NOMO-1 (cell line): ENCODE measurements around the gene SH2D5.
"Not testable (repeated sequence)": the region's sequence is repeated elsewhere in the genome, so short reads cannot be mapped to it uniquely, and the experiment has no call there.

ENCODE experiments used
- DNase-seq, 2 experiments: peaks; one replicate each; lab custom pipeline; 2025; ENCODE audit not compliant: unreplicated experiment in 2 of 2; lab: John Stamatoyannopoulos, UW

The SH2D5 gene

DNA sequence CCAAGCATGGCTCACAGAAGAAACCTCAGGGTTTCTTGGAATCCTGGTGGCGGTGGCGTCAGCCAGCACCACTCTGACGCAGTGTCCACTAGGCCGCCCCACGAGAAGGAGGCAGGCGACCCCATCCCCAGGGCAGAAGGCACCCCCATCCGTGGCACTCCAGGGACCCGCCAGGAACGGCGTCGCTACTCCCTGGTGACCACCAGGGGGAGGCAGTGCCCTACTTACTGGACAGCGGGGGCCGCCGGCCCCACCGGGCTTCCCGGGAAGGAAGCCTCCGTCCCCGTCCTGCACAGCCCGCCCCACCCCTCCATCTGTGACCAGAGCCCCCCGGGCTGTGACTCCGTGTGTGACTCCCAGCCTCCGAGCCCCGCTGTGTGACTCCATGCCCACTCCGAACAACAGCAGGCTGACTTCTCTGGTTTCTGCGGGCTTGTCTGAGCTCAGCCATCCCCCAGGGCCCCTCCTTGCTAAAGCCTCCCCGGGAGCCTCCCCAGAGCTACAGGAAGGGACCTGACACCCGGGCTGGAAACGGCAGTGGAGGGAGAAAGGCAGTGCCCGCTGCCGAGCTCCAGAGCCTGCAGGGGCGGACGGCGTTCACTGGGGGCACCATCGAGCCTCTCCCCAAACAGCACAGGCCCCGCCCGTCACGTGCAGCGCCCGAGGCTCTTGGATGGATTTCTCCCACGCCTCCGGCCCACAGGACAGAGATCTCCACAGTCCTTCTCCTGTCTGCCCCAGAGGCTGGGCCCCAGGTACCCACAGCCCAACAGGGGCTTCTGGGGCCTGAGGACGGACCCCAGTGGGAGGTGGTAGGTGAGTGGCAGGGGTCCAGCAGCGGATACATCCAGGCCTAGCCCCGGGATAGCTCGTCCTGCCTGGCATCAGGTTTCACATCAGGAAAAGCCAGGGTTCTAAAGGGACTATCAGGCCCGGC, 35.8 kb downstream of the SH2D5 start:
- DNase-seq: peak; percentile 69 to 76

DNA sequence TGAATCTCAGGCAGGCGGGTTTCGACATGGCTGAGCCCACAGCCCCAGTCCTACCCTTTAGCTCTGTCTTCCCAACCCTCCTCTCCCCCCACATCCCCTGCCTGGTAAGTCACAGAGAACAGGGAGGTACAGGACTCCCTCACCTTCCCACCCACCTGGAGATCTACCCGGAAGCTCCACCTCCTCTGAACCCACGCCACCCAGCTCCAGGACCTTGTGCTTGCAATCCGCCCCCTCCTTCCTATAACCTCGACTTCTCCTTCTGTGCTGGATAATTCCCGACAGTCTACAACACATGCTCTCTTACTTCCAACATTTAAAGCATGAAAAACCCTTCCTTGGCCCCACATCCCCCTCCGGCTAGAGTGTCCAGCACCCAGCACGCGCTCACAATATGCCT, 37.0 kb downstream of the SH2D5 start:
- no peak for DNase-seq

DNA sequence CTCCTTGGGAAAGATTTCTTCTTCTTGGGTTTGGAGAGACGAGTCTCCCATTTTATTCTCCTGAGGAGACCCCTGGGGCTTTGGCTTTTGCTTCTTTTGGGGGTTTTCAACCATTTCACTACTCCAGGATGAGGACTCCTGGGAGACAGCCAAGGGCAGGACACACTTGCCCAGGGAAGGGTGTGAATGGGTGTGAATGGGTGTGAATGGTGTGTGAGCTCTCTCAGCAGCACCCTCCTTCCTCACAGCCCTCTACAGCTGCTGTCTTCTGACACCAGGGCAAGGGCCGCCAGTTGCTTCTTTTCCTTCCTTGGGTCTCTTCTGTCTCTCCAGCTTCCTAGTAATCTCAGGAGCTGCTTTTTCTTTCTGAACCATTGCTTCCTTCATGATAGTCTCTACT, 38.9 kb downstream of the SH2D5 start:
- no peak for DNase-seq

DNA sequence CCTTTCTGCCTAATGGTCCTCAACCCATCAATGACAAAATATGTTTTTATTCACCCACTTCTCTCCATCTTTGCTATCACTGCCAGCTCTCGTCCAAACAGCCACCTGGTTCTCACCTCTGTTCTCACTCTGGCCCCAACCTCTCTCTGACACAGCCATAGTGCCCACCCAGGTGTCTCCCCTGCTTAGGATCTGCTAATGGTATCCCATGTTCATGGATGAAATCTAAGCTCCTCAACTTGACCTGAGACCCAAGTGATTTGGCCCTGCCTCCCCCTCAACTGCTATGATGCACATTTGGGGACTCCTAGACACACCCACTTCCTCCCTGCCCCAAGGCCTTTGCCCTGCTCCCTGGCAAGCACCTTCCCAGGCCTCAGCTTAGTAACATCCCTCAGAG, 40.6 kb downstream of the SH2D5 start:
- DNase-seq: no peak

DNA sequence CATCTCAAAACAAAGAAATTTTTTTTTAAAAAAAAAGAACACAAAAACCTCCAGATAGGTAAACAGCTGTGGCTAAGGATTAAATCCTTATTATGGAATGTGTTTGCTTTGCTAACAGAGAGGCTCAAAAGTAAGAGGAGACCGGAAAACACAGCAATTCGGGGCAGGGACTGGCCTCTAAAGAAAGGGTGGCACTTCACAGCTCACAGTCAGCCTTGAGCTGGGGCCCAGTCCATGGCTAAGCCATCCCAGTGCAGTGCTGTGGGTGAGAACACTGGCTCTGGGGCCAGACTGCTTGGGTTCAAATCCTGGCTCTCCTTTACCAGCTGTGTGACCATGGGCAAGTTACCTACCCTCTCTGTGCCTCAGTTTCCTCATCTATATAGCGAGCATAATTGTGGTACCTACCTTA, 42.9 kb downstream of the SH2D5 start:
- no peak for DNase-seq

DNA sequence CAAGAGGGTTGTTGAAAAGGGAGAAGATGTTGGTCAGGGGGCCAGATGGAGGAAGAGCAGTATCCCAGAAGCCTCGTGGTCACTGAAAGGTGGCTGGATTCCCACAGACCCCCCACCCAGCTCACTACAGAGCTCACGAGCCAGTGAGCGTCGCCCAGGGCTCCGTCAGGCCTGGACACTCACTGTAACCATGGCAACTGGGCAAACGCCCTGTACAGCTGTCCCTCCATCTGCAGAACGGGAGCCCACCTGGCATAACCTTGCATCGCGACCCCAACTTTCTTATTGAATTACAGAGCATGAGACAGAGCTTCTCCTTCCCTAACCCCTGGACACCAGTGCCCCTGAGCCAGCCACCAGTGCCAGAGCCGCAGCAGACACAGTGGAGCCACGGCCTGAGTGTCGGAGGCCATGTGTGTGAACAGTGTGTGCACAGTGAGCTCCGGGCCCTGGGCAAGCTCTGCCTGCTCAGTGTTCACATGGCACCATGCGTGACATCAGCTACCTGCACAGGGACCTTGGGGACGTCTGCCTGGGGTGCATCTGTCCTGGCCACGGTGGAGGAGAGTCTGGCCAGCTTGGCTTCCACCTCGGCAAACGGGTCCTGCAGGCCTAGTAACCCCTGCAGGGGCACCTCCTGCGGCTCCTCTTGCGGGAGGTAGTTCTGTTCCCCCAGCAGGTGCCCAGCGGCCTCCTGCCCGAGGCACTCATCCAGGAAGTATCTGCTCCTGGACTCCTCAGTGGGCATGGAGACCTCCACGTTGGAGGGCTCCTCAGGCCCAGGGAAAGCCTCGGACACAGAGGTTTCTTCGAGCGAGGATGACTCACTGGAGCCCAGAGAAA, 45.4 kb downstream of the SH2D5 start:
- DNase-seq: no peak

DNA sequence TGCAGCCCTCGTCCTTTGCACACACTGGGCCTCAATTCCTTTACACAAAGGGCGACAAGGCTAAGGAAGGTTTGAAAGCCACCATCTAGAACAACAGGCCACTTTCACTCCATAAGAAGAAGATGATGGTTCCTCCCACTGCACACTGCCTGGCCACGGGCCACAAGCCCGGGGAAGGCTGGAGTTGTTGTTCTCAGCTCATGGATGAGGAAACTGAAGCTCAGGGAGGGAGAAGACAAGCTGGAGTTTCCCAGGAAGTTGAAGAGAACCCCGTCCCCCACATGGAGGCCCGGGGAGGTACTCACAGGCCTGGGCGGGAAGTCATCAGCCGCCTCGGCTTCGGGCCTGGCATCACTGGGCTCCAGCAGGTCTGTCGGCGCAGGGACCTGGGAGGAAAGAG, 46.8 kb downstream of the SH2D5 start:
- no peak for DNase-seq

DNA sequence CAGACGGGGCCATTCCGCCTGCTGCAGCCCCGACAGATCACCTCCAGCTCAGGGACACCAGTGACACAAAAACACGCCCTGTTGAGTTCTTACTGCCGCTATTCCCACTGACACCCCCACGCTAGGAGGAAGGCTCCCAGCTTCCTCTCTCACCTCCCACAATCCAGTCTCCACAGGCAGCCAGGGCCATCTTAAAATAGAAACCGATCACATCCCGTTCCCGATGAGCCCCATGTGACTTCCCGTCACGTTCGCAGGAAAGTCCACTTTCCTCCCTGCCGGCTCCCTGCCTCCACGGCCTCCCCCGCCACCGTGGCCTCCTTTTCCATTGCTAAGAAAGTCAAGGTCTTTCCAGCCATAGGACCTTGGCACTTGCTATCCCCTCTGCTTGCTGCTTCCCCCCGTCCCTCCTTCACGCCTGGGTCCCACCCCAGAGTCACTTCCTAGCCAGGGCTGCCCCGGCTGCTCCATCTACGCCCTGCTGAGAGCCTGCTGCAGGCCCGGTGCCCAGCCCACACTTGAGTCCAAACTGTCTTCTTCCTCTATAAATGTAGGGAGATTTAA, 47.3 kb downstream of the SH2D5 start:
- no peak for DNase-seq

DNA sequence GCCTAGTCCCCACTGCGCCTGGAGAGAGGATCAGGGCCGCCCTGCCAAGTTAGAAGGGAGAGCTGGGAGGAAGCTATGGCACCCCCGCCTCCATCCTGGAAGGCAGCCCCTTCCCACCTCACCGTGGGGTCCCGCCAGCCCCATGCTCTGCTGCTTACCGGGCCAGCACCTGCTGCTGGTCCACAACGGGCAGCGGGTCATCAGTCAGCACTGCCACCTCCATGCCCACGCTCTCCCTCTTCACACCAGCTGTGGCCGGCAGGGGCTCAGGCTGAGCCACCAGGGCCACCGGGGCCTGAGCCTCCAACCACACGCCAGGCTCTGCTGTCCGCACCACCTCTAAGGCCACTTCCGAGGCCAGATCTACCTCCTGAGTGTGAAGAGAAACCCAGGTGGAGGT, 47.9 kb downstream of the SH2D5 start:
- no peak for DNase-seq

DNA sequence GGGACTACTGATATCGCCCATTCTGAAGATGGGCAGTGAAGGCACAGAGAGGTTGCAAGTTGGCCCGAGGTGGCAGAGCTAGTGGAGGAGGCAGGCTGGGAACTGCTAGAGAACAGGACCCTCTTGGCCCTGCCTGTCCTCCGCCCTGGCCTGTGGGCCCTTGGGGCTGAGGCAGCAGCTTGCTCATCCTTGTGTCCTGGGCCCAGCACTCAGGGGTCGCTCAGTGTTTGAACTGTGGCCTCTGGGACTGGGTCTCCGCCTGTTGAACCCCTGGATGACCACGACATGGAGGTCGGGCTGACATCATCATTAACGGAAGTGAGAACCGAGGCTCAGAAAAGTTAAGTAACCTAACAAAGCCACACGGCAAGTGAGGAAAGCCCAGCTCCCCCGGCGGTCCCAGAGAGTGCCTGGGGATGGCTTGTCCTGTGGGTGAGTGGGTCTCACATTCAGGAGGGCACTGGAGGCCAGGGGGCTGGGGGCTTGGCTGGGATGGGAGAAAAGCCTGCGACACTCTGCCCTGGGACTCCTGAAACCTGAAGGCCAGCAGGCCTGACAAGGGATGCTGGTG, 48.4 kb downstream of the SH2D5 start:
- DNase-seq: no peak

DNA sequence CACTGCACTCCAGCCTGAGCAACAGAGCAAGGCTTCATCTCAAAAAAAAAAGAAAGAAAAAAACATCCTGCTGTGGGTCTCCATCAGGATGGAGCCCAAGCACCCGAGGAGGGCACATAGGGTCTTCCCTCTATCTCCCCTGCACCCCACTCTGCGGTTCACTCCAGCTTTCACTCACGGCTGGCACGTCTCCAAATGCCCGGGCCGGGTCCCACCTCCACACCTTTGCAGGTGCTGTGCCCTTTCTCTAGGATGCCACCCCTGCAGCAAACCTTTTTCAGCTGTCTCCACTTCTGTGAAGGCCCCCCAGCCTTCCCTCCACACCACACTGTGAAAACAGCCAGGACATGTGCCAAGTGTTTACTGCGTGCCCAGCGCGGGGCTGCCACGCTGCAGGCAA, 48.9 kb downstream of the SH2D5 start:
- no peak for DNase-seq

DNA sequence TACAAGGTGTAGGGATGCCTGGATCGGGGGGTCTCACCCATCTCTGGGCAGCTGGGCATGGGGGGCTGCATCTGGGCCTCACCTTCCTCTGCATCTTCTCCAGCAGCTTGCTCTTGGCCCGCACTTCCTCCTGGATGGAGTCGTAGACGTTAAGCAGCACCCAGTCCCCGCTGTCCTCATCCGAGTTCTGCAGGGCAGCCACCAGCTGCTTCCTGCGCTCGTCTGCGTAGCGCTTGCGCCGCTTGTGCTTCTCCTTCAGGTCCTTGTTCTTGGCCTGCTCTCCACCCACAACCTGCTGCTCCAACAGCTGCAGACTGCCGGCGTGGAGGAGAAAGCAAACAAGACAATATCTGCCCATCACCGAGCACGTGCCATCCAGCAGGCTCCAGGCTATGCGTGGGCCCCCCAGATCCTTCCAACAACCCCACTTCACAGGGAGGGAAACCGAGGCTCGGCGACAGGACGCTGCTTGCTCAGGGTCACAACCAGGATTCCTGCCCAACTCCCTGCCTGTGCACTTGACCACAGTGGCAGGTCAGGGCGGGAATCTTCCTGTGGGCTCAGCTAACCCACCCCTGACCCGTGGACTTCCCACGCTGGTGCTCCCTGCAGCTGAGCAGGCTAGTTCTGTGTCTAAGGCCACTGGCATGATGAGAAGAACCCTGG, 49.8 kb downstream of the SH2D5 start:
- DNase-seq: peak; percentile 66 to 70

DNA sequence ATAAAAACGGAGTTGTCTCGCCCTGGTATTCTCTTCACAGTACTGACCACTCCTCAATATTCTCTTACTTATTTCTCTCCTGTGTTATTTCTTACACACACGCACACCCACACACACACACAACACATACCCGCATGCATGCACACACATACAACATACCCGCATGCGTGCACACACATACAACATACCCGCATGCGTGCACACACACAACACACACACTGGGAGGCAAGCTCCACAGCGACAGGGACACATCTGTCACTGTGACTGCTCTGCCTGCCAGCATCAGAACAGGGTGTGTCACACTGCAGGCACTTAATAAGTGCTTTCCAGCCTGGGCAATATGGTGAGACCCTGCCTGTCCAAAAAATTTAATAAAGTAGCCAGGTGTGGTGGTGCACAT, 50.5 kb downstream of the SH2D5 start:
- DNase-seq: no peak

DNA sequence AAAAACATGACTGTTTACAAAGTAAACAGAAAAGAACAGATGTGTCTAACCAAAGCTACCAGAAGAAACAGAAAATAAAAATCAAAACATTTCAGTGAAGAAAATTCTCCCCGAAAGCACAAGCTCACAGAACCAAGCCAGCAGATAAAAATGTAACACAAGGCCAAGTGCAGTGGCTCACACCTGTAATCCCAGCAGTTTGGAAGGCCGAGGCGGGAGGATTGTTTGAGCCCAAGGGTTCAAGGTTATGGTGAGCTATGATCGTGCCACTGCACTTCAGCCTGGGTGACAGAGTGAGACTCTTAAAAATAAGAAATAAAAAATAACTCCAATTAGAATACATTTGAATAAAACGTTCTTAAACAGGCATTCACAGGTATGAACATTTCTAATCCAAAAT, 52.2 kb downstream of the SH2D5 start:
- DNase-seq: no peak

DNA sequence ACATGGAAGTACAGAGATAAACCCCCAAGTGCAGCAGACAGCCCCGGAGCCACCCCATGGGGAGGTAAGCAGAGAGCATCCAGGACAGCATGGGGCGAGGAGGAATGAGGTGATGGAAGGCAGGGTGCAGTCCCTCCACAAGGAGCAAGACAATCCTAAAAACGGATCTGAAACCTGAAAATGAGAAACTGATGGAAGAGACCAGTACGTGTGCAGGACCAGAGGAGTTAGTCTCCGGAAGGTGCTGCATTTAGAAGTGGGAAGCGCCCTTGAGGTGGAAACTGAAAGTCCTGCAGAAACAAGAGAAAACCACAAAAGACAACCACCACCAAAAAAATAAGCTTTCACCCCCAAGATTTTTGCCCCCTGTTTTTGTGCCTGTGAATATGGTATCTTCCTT, 53.9 kb downstream of the SH2D5 start:
- DNase-seq: peak; percentile 85 to 93

DNA sequence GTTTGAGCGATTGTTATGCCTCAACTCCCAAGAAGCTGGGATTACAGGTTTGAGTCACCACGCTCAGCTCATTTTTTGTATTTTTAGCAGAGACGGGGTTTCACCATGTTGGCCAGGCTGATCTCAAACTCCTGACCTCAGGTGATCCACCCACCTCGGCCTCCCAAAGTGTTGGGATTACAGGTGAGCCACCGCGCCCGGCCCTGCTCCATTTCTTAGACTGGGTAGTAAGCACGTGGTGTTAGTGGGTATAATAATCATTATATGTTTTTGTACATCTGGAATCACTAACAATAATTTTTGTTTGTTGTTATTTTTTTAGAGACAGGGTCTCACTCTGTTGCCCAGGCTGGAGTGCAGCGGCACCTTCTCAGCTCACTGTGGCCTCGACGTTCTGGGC, 58.9 kb downstream of the SH2D5 start:
- DNase-seq: not testable (repeated sequence)

DNA sequence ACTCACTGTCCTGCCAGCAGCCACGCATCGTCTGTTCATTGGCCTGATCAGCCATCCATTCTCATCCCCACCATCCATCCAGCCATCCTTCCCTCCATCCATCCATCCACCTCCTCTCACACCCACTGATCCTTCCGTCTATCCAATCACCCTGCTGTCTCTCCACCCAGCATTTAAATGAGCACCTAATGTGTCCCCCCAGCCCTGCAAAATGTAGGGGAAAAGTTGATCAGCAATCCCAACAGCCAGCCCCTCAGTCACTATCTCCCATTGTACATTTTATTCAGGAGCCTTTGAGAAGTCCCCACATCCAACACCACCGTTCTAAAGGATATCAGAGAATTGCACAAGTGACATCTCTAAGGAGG, 60.3 kb downstream of the SH2D5 start:
- no peak for DNase-seq

DNA sequence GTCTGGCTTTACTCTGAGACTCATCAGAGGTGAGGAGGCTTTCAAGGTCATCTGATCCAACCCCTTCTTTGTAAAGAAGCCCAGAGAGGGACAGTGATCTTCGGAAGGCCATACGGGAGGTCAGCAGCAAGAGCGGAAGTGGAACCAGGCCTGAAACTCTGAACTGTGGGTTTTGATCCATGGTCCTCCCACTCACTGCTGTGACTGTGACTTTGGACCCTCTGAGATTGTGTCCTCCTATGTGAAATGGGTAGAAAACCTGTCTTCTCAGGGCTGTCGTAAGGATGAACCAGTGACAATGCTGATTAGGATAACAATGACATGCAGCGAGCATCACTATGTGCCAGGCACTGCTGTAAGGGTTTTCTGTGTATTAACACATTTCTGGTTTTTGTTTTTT, 61.6 kb downstream of the SH2D5 start:
- DNase-seq: no peak
